Superior temporal gyrus (tissue), 1 donor: ENCODE measurements around the gene ALX4.

Experiments used
- DNase-seq: peaks from one replicate; pipeline ENCODE4 v3.0.0-alpha.2; 2016; ENCODE audit errors: extremely low spot score

Gene ALX4

GRCh38 chr11:44315947-44316658 lies 6.2 kb upstream of the ALX4 start:
- no peak for DNase-seq

GRCh38 chr11:44314733-44315132 lies 4.8 kb upstream of the ALX4 start:
- DNase-seq, result no peak

GRCh38 chr11:44313761-44314489 lies 4.0 kb upstream of the ALX4 start:
- no peak for DNase-seq

- DNase-seq, result no peak
Observed at GRCh38 chr11:44312876-44313275, 2.9 kb upstream of the ALX4 start.

GRCh38 chr11:44311339-44312261 lies 1.7 kb upstream of the ALX4 start:
- no peak for DNase-seq

GRCh38 chr11:44310463-44311272 lies 729 bp upstream of the ALX4 start:
- DNase-seq, result no peak

- DNase-seq, result no peak
Observed at GRCh38 chr11:44310206-44310462, 195 bp upstream of the ALX4 start.

GRCh38 chr11:44308923-44309477 lies 939 bp downstream of the ALX4 start:
- DNase-seq, result no peak

- DNase-seq, result no peak
Observed at GRCh38 chr11:44308256-44308922, 1.6 kb downstream of the ALX4 start.

- no peak for DNase-seq
Observed at GRCh38 chr11:44307340-44308099, 2.4 kb downstream of the ALX4 start.

GRCh38 chr11:44306918-44307244 lies 3.1 kb downstream of the ALX4 start:
- DNase-seq, result no peak

GRCh38 chr11:44306052-44306917 lies 3.7 kb downstream of the ALX4 start:
- DNase-seq, result no peak

GRCh38 chr11:44305470-44306051 lies 4.4 kb downstream of the ALX4 start:
- no peak for DNase-seq

GRCh38 chr11:44305026-44305469 lies 4.9 kb downstream of the ALX4 start:
- DNase-seq, result no peak

GRCh38 chr11:44304091-44305025 lies 5.6 kb downstream of the ALX4 start:
- DNase-seq, result no peak

- DNase-seq, result no peak
Observed at GRCh38 chr11:44303401-44303938, 6.5 kb downstream of the ALX4 start.

GRCh38 chr11:44301564-44302271 lies 8.2 kb downstream of the ALX4 start:
- no peak for DNase-seq
